Measurements from ENCODE around the gene CNTNAP2.

- TF ChIP-seq, protein P1, sequence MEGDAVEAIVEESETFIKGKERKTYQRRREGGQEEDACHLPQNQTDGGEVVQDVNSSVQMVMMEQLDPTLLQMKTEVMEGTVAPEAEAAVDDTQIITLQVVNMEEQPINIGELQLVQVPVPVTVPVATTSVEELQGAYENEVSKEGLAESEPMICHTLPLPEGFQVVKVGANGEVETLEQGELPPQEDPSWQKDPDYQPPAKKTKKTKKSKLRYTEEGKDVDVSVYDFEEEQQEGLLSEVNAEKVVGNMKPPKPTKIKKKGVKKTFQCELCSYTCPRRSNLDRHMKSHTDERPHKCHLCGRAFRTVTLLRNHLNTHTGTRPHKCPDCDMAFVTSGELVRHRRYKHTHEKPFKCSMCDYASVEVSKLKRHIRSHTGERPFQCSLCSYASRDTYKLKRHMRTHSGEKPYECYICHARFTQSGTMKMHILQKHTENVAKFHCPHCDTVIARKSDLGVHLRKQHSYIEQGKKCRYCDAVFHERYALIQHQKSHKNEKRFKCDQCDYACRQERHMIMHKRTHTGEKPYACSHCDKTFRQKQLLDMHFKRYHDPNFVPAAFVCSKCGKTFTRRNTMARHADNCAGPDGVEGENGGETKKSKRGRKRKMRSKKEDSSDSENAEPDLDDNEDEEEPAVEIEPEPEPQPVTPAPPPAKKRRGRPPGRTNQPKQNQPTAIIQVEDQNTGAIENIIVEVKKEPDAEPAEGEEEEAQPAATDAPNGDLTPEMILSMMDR (tag by site-specific recombination; IDR thresholded peaks at IDR 0.05): no peak
- TF ChIP-seq, protein P2, sequence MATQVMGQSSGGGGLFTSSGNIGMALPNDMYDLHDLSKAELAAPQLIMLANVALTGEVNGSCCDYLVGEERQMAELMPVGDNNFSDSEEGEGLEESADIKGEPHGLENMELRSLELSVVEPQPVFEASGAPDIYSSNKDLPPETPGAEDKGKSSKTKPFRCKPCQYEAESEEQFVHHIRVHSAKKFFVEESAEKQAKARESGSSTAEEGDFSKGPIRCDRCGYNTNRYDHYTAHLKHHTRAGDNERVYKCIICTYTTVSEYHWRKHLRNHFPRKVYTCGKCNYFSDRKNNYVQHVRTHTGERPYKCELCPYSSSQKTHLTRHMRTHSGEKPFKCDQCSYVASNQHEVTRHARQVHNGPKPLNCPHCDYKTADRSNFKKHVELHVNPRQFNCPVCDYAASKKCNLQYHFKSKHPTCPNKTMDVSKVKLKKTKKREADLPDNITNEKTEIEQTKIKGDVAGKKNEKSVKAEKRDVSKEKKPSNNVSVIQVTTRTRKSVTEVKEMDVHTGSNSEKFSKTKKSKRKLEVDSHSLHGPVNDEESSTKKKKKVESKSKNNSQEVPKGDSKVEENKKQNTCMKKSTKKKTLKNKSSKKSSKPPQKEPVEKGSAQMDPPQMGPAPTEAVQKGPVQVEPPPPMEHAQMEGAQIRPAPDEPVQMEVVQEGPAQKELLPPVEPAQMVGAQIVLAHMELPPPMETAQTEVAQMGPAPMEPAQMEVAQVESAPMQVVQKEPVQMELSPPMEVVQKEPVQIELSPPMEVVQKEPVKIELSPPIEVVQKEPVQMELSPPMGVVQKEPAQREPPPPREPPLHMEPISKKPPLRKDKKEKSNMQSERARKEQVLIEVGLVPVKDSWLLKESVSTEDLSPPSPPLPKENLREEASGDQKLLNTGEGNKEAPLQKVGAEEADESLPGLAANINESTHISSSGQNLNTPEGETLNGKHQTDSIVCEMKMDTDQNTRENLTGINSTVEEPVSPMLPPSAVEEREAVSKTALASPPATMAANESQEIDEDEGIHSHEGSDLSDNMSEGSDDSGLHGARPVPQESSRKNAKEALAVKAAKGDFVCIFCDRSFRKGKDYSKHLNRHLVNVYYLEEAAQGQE (tag by site-specific recombination; IDR thresholded peaks at IDR 0.05): no peak
- no peak for TF ChIP-seq HOXC10 (CRISPR knock-in tag; IDR thresholded peaks at IDR 0.05)
Measured at GRCh38 chr7:148275359-148275890, 2158.8 kb downstream of the CNTNAP2 start.
